Nephron progenitor cell (in vitro differentiated cells): ENCODE data around the gene CHN2.
"Not testable (repeated sequence)": the region's sequence is repeated elsewhere in the genome, so short reads cannot be mapped to it uniquely, and the experiment has no call there.

Source experiments
- DNase-seq: peaks from one replicate; pipeline ENCODE4 v3.0.0; 2021
- H3K27ac Mint-ChIP-seq: 2 replicates; pipeline ENCODE4 v1.8.0; 2021; ENCODE audit warnings: mild to moderate bottlenecking, moderate library complexity, mixed read lengths
- H3K27me3 Mint-ChIP-seq: 2 replicates; pipeline ENCODE4 v1.8.0; 2021; ENCODE audit warnings: mild to moderate bottlenecking, low read depth, mixed read lengths; ENCODE audit not compliant: poor library complexity
- H3K36me3 Mint-ChIP-seq: 2 replicates; pipeline ENCODE4 v1.8.0; 2021; ENCODE audit warnings: low read depth, mixed read lengths
- H3K4me1 Mint-ChIP-seq: 2 replicates; pipeline ENCODE4 v1.8.0; 2021; ENCODE audit warnings: mixed read lengths
- H3K4me3 Mint-ChIP-seq: 2 replicates; pipeline ENCODE4 v1.8.0; 2021; ENCODE audit warnings: mild to moderate bottlenecking, moderate library complexity, mixed read lengths
- H3K9me3 Mint-ChIP-seq: 2 replicates; pipeline ENCODE4 v1.8.0; 2021; ENCODE audit warnings: mild to moderate bottlenecking, moderate library complexity, mixed read lengths
- CTCF ChIP-seq: fragments of 200-600 bp; sonication (generic); IDR thresholded peaks from 2 replicates; pipeline ENCODE4 v1.5.0; 2021; ENCODE audit warnings: antibody characterized with exemption

The CHN2 gene

GRCh38 chr7:29511851-29512250 is 317.3 kb downstream of the CHN2 start:
- Mint-ChIP-seq H3K4me3 (no peak overlapping the region), H3K27me3 (peaks cover 6% of the 10 kb centered on the region), H3K27ac (no peak overlapping the region), H3K4me1 (peaks cover 7% of the 10 kb centered on the region), H3K36me3 (peaks cover 26% of the 10 kb centered on the region), H3K9me3 (no peaks in the 10 kb centered on the region)
- no peak for TF ChIP-seq CTCF
- no peak for DNase-seq

GRCh38 chr7:29516491-29516890 is 321.9 kb downstream of the CHN2 start:
- Mint-ChIP-seq H3K4me1 (no peaks in the 10 kb centered on the region), H3K4me3 (no peak overlapping the region), H3K27ac (no peak overlapping the region), H3K27me3 (peaks cover 2% of the 10 kb centered on the region), H3K9me3 (peaks cover 5% of the 10 kb centered on the region), H3K36me3 (peaks cover 13% of the 10 kb centered on the region)
- TF ChIP-seq CTCF, result no peak
- no peak for DNase-seq

GRCh38 chr7:29518616-29519015 is 324.0 kb downstream of the CHN2 start:
- Mint-ChIP-seq H3K27ac (no peak overlapping the region), H3K27me3 (peaks cover 2% of the 10 kb centered on the region), H3K9me3 (peaks cover 24% of the 10 kb centered on the region), H3K4me3 (no peak overlapping the region), H3K4me1 (no peaks in the 10 kb centered on the region), H3K36me3 (peaks cover 19% of the 10 kb centered on the region)
- no peak for DNase-seq
- no peak for TF ChIP-seq CTCF

GRCh38 chr7:29523728-29524127 is 329.2 kb downstream of the CHN2 start:
- peaks cover 26% of the 10 kb centered on the region for H3K9me3 Mint-ChIP-seq
- H3K4me3 Mint-ChIP-seq, result no peak overlapping the region
- TF ChIP-seq CTCF, result no peak
- no peaks in the 10 kb centered on the region for H3K4me1 Mint-ChIP-seq
- no peaks in the 10 kb centered on the region for H3K27me3 Mint-ChIP-seq
- no peak overlapping the region for H3K27ac Mint-ChIP-seq
- DNase-seq, result no peak
- peaks cover 6% of the 10 kb centered on the region for H3K36me3 Mint-ChIP-seq

- H3K27ac Mint-ChIP-seq, result no peak overlapping the region
- peaks cover 38% of the 10 kb centered on the region for H3K9me3 Mint-ChIP-seq
- H3K4me1 Mint-ChIP-seq, result no peaks in the 10 kb centered on the region
- no peak for TF ChIP-seq CTCF
- no peaks in the 10 kb centered on the region for H3K27me3 Mint-ChIP-seq
- no peak overlapping the region for H3K4me3 Mint-ChIP-seq
- H3K36me3 Mint-ChIP-seq, result peaks cover 4% of the 10 kb centered on the region
- DNase-seq, result no peak
These were observed 333.0 kb downstream of the CHN2 start for GRCh38 chr7:29527505-29528108.

- H3K4me1 Mint-ChIP-seq, DNase-seq, H3K4me3 Mint-ChIP-seq, H3K27me3 Mint-ChIP-seq, H3K36me3 Mint-ChIP-seq, H3K27ac Mint-ChIP-seq: not testable (repeated sequence)
- H3K9me3 Mint-ChIP-seq, result peaks cover 36% of the 10 kb centered on the region
These were observed 334.0 kb downstream of the CHN2 start for GRCh38 chr7:29528526-29528925.
